ENCODE results near the gene NEK9. TPM values are rescaled to one million over a fixed set of nuclear protein-coding genes. Genes with fewer than 3 reads are reported as not detected.
A peak's percentile ranks its signal among the peaks of the same experiment; 100 is the strongest.

Gene NEK9
- total and polyA plus RNA-seq, 9 of the 15 experiments (the other 6 are each of a cell fraction or from before 2014, with no cell fraction given) = 2.8 to 39.6 (median 19.8) TPM

DNA sequence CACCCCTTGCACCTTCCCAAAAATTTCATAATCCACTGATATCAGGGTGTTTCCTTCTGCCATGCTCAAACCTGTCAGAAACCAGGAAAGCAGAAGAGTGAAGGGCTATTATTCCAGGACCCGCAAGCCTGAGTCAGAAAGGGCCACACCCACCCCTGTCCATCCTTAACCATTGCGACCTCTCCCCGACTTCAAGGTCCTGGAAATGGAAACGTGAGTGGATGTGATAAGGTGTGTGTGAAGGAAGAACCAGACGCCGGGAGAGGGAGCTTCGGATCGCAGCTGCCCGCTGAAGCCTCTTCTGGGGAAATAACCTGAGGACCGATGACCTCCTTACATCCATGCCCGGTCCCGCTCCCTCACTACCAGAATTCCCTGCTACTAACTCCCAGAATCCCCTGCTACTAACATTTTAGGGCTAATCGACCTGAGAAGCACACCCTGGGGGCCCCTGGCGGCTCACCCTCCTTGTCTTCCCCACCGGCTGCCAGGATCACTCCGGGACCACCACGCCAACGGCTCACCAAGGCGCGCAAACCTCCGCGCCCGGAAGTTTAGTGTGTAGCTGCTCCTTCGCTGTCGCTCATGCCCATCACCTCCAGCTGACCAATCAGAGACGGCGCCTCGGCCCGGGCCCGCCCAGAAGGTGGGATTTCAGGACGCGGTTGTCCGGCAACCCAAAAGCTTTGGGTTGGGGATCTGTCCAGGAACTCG, 63.2 kb downstream of the NEK9 start, which contains the start of gene ACYP1 (continued):
- no peak for TF ChIP-seq FOXJ2 (tag; IDR thresholded peaks at IDR 0.05)
- no peak for TF ChIP-seq ZNF778 (CRISPR knock-in tag; IDR thresholded peaks at IDR 0.05)
- no peak for TF ChIP-seq HEY1 (CRISPR knock-in tag; IDR thresholded peaks at IDR 0.05; ENCODE audit: borderline replicate concordance)
- no peak for TF ChIP-seq ZNF263 (CRISPR knock-in tag; IDR thresholded peaks at IDR 0.05; ENCODE audit: borderline replicate concordance)
- TF ChIP-seq ZNF217 (CRISPR knock-in tag; IDR thresholded peaks at IDR 0.05) = no peak
- TF ChIP-seq, protein P1, sequence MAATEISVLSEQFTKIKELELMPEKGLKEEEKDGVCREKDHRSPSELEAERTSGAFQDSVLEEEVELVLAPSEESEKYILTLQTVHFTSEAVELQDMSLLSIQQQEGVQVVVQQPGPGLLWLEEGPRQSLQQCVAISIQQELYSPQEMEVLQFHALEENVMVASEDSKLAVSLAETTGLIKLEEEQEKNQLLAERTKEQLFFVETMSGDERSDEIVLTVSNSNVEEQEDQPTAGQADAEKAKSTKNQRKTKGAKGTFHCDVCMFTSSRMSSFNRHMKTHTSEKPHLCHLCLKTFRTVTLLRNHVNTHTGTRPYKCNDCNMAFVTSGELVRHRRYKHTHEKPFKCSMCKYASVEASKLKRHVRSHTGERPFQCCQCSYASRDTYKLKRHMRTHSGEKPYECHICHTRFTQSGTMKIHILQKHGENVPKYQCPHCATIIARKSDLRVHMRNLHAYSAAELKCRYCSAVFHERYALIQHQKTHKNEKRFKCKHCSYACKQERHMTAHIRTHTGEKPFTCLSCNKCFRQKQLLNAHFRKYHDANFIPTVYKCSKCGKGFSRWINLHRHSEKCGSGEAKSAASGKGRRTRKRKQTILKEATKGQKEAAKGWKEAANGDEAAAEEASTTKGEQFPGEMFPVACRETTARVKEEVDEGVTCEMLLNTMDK (IDR thresholded peaks at IDR 0.05; ENCODE audit: borderline replicate concordance, insufficient read depth, low read depth, low read length, poor library complexity, severe bottlenecking) = no peak
- TF ChIP-seq, protein P2, sequence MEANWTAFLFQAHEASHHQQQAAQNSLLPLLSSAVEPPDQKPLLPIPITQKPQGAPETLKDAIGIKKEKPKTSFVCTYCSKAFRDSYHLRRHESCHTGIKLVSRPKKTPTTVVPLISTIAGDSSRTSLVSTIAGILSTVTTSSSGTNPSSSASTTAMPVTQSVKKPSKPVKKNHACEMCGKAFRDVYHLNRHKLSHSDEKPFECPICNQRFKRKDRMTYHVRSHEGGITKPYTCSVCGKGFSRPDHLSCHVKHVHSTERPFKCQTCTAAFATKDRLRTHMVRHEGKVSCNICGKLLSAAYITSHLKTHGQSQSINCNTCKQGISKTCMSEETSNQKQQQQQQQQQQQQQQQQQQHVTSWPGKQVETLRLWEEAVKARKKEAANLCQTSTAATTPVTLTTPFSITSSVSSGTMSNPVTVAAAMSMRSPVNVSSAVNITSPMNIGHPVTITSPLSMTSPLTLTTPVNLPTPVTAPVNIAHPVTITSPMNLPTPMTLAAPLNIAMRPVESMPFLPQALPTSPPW (CRISPR knock-in tag; IDR thresholded peaks at IDR 0.05) = no peak
- TF ChIP-seq ZNF717 (CRISPR knock-in tag; IDR thresholded peaks at IDR 0.05) = no peak
- TF ChIP-seq TAL1 (IDR thresholded peaks at IDR 0.05) = no peak
- no peak for TF ChIP-seq TAF1 (IDR thresholded peaks at IDR 0.05; ENCODE audit: control insufficient read depth, extremely low read depth, insufficient read depth, low read length, severe bottlenecking)
- no peak for TF ChIP-seq ZNF384 (IDR thresholded peaks at IDR 0.05; ENCODE audit: low read depth, low read length)
- no peak for TF ChIP-seq U2AF2 (optimal IDR thresholded peaks at IDR 0.05; ENCODE audit: low read depth, low read length)
- TF ChIP-seq, protein P3, sequence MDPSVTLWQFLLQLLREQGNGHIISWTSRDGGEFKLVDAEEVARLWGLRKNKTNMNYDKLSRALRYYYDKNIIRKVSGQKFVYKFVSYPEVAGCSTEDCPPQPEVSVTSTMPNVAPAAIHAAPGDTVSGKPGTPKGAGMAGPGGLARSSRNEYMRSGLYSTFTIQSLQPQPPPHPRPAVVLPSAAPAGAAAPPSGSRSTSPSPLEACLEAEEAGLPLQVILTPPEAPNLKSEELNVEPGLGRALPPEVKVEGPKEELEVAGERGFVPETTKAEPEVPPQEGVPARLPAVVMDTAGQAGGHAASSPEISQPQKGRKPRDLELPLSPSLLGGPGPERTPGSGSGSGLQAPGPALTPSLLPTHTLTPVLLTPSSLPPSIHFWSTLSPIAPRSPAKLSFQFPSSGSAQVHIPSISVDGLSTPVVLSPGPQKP (CRISPR knock-in tag; IDR thresholded peaks at IDR 0.05) = no peak
- TF ChIP-seq HMGN3 (IDR thresholded peaks at IDR 0.05; ENCODE audit: borderline replicate concordance, extremely low read depth, insufficient read length, low read depth, low read length) = no peak
- TF ChIP-seq EHMT2 (IDR thresholded peaks at IDR 0.05) = no peak
- no peak for TF ChIP-seq ATF1 (CRISPR knock-in tag; IDR thresholded peaks at IDR 0.05)
- peak; percentile 69 for TF ChIP-seq ATF1 (tag; IDR thresholded peaks at IDR 0.05)
- TF ChIP-seq TOE1 (IDR thresholded peaks at IDR 0.05; ENCODE audit: borderline replicate concordance) = no peak
- no peak for TF ChIP-seq TOE1 (CRISPR knock-in tag; IDR thresholded peaks at IDR 0.05; ENCODE audit: borderline replicate concordance, low read depth)
- TF ChIP-seq DPF2 (IDR thresholded peaks at IDR 0.05) = no peak
- TF ChIP-seq ZBTB49 (CRISPR knock-in tag; IDR thresholded peaks at IDR 0.05; ENCODE audit: borderline replicate concordance) = no peak
